Calu3 (cell line): ENCODE data around the gene ARMC9. TPM values are rescaled to one million over a fixed set of nuclear protein-coding genes. Genes with fewer than 3 reads are reported as not detected.

Experiments used
- BruUV-seq: library from RNA; stranded (reverse); fragments of 400-500 nt; replicated peaks from 2 replicates; lab custom pipeline; 2021; lab: Mats Ljungman, UMichigan
- CTCF ChIA-PET: fragments of 300-600 bp; sonication (Branson Sonifier 250); formaldehyde crosslinking; loops from one replicate; lab custom pipeline; 2022; ENCODE audit warnings: antibody characterized with exemption; lab: Charles Lee
- DNase-seq: peaks from one replicate; pipeline ENCODE4 v3.0.0; 2022
- H3K27ac Mint-ChIP-seq: one replicate; pipeline ENCODE4 v1.8.0; 2022; ENCODE audit warnings: mixed read lengths; ENCODE audit not compliant: unreplicated experiment
- H3K27me3 Mint-ChIP-seq: one replicate; pipeline ENCODE4 v1.8.0; 2022; ENCODE audit warnings: mixed read lengths; ENCODE audit not compliant: unreplicated experiment
- H3K36me3 Mint-ChIP-seq: one replicate; pipeline ENCODE4 v1.8.0; 2022; ENCODE audit warnings: mild to moderate bottlenecking, moderate library complexity, mixed read lengths; ENCODE audit not compliant: insufficient read depth, unreplicated experiment
- H3K4me1 Mint-ChIP-seq: one replicate; pipeline ENCODE4 v1.8.0; 2022; ENCODE audit warnings: mild to moderate bottlenecking, low read depth, mixed read lengths; ENCODE audit not compliant: unreplicated experiment
- H3K4me3 Mint-ChIP-seq: one replicate; pipeline ENCODE4 v1.8.0; 2022; ENCODE audit warnings: mild to moderate bottlenecking, low read depth, moderate library complexity, mixed read lengths; ENCODE audit not compliant: unreplicated experiment
- H3K9me3 Mint-ChIP-seq: one replicate; pipeline ENCODE4 v1.8.0; 2022; ENCODE audit warnings: low read depth, mixed read lengths; ENCODE audit not compliant: unreplicated experiment
- intact Hi-C: fragments of 100-400 bp; cut with micrococcal nuclease; formaldehyde crosslinking; loops from one replicate; pipeline ENCODE4 v1.10.0; 2022; ENCODE audit not compliant: unreplicated experiment
- total RNA-seq: library from RNA; stranded (reverse); gene quantifications from 2 replicates; pipeline ENCODE4 v1.2.3, GENCODE V29; 2022
- TF ChIP-seq, protein P1 (sequence below): fragments of 200-600 bp; IDR thresholded peaks from one replicate; pipeline ENCODE4 v1.8.0; 2022; ENCODE audit warnings: antibody characterized with exemption; ENCODE audit not compliant: unreplicated experiment

Gene ARMC9
- total RNA-seq, 1 experiment from 2014 or later, result 13.6 TPM

DNA sequence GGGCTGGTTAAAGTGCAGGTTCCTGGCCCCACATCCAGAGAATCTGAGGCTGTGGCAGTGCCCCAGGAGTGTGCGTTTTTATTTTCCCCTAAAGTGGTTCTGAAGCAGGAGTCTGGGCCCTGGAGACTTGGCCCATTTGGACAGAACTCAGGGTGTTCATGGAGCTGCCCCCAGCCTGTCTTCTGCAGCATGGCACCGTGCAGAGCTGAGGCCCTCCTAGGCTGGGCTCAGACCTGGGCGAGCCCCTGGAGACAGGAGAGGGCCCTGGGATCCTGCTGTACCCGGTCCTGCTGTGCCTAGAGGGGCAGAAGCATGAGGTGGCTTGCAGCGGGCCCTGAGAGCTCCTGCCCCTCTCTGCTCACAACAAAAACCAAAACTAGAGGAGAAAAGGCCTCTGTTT lies 138.3 kb downstream of the ARMC9 start:
- H3K4me3 Mint-ChIP-seq, result no peak overlapping the region
- BruUV-seq, result no TSS peak
- H3K27ac Mint-ChIP-seq, result no peak overlapping the region
- DNase-seq, result no peak
- H3K9me3 Mint-ChIP-seq, result no peaks in the 10 kb centered on the region
- H3K27me3 Mint-ChIP-seq, result no peaks in the 10 kb centered on the region
- no peaks in the 10 kb centered on the region for H3K4me1 Mint-ChIP-seq
- CTCF ChIA-PET, result no interaction called here
- TF ChIP-seq, protein P1, sequence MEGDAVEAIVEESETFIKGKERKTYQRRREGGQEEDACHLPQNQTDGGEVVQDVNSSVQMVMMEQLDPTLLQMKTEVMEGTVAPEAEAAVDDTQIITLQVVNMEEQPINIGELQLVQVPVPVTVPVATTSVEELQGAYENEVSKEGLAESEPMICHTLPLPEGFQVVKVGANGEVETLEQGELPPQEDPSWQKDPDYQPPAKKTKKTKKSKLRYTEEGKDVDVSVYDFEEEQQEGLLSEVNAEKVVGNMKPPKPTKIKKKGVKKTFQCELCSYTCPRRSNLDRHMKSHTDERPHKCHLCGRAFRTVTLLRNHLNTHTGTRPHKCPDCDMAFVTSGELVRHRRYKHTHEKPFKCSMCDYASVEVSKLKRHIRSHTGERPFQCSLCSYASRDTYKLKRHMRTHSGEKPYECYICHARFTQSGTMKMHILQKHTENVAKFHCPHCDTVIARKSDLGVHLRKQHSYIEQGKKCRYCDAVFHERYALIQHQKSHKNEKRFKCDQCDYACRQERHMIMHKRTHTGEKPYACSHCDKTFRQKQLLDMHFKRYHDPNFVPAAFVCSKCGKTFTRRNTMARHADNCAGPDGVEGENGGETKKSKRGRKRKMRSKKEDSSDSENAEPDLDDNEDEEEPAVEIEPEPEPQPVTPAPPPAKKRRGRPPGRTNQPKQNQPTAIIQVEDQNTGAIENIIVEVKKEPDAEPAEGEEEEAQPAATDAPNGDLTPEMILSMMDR, result no peak
- intact Hi-C loops, result no loop called here
- no peaks in the 10 kb centered on the region for H3K36me3 Mint-ChIP-seq

DNA sequence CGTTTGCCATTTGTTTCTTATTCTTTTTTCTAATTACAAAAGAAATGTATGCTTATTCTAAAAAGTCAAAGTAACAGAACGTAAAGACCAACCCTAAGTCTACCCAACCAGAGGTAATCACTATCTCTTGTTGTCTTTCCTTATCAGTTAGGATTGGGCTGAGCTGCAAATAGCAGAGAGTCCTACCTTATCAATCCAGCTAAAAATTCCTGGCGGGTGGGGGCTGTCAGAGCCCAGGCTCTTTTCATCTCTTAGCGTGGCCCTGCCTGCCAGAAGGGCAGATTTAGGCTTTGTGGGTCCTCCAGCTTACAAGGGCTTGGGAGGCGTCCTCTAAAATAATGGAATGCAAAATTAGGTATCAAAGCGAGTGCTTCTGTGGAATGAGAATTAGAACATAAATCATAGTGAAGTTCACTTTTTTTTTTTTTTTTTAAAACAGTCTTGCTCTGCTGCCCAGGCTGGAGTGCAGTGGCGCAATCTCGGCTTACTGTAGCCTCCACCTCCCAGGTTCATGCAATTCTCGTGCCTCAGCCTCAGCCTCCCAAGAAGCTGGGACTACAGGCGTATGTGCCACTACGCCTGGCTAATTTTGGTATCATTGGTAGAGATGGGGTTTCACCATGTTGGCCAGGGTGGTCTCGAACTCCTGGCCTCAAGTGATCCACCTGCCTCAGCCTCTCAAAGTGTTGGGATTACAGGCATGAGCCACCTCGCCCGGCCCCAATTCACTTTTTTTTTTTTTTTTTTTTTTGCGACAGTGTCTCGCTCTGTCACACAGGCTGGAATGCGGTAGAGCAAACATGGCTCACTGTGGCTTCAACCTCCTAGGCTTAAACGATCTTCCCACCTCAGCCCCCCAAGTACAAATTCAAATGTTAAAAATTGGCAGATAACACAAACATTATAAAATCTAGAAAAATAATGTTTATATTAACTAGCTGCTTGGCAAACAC lies 139.7 kb downstream of the ARMC9 start:
- H3K9me3 Mint-ChIP-seq, result no peaks in the 10 kb centered on the region
- BruUV-seq, result no TSS peak
- H3K4me1 Mint-ChIP-seq, result no peaks in the 10 kb centered on the region
- intact Hi-C loops, result no loop called here
- no peak for DNase-seq
- TF ChIP-seq, protein P1, result no peak
- H3K36me3 Mint-ChIP-seq, result no peaks in the 10 kb centered on the region
- no peak overlapping the region for H3K27ac Mint-ChIP-seq
- no peak overlapping the region for H3K4me3 Mint-ChIP-seq
- CTCF ChIA-PET, result interaction anchor here (0.5 to 0.7 kb wide), 2 partner anchors 9 to 87 kb away, joined by 5 read pairs; no protein-coding TSS in a partner anchor
- H3K27me3 Mint-ChIP-seq, result no peaks in the 10 kb centered on the region

DNA sequence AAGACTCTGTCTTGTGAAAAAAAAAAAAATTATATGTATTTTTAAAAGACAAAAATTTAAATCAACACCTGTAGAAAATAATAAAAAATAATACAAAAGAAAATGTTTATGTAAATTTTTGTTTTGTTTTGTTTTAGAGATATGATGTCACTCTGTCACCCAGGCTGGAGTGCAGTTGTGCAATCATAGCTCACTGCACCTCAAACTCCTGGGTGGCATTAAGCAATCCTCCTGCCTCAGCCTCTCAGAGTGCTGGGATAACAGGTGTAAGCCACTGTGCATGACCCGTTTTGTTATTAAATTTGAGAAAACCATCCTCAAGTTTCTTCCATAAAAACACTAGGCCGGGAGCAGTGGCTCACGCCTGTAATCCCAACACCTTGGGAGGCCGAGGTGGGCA lies 140.9 kb downstream of the ARMC9 start:
- CTCF ChIA-PET, result interaction anchor here (0.6 kb wide), 1 partner anchor 76 kb away, joined by 5 read pairs; no protein-coding TSS in a partner anchor
- no peak for DNase-seq
- intact Hi-C loops, result no loop called here
- Mint-ChIP-seq H3K4me1 (peaks cover 8% of the 10 kb centered on the region), H3K27ac (no peak overlapping the region), H3K4me3 (no peak overlapping the region), H3K9me3 (no peaks in the 10 kb centered on the region), H3K36me3 (no peaks in the 10 kb centered on the region), H3K27me3 (no peaks in the 10 kb centered on the region)
- BruUV-seq, result no TSS peak
- TF ChIP-seq, protein P1, result no peak

DNA sequence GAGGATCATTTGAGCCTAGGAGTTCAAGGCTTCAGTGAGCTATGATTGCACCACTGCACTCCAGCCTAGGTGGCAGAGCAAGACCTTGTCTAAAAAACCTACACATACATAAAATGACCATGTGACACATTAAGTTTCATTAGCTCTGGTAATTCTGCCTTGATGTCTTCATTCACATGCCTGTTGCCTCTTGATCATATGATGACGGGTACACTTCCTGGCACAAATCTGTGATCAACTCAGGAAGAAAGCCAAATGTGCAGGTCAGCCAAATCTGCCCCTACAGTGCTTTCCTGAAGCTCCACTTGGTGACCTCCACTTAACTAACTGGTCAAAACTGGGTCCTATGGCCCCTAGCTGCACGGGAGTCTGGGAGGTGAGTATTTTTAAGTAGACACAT lies 142.7 kb downstream of the ARMC9 start:
- CTCF ChIA-PET, result interaction anchor here (1.1 kb wide), 1 partner anchor 64 kb away, joined by 4 read pairs; no protein-coding TSS in a partner anchor
- BruUV-seq, result no TSS peak
- H3K36me3 Mint-ChIP-seq, result no peaks in the 10 kb centered on the region

More for the DNA sequence above, 142.7 kb downstream of the ARMC9 start:
- H3K4me1 Mint-ChIP-seq, result peaks cover 12% of the 10 kb centered on the region
- H3K27ac Mint-ChIP-seq, result no peak overlapping the region
- DNase-seq, result no peak
- H3K27me3 Mint-ChIP-seq, result no peaks in the 10 kb centered on the region
- no peaks in the 10 kb centered on the region for H3K9me3 Mint-ChIP-seq
- TF ChIP-seq, protein P1, result no peak
- intact Hi-C loops, result loop anchor here (5.0 kb wide), 1 partner anchor 34 kb away; no protein-coding TSS in a partner anchor
- no peak overlapping the region for H3K4me3 Mint-ChIP-seq
